Gastroesophageal sphincter (tissue), 4 donors: ENCODE data around the gene ATP6V0C. TPM values are rescaled to one million over a fixed set of nuclear protein-coding genes. Genes with fewer than 3 reads are reported as not detected.
A peak's percentile ranks its signal among the peaks of the same experiment; 100 is the strongest.

ENCODE experiments used
- ATAC-seq: fragments of 150-250 bp; one replicate; pipeline ENCODE4 v1.9.1; 2016; ENCODE audit warnings: mild to moderate bottlenecking, moderate library complexity
- H3K27ac ChIP-seq, 4 donors: fragments of 200-600 bp; sonication (generic) in 3 of 4; 1 replicate in 3 of 4; 2 replicates in 1 of 4; pipeline ENCODE4 v1.5.1; 2016 to 2019
- H3K27me3 ChIP-seq: fragments of 200-600 bp; sonication (generic); one replicate; pipeline ENCODE4 v1.5.1; 2019
- H3K36me3 ChIP-seq, 2 donors: fragments of 200-600 bp; sonication (generic); one replicate each; pipeline ENCODE4 v1.5.1; 2019; ENCODE audit warnings: control low read depth in 1 of 2
- H3K4me1 ChIP-seq, 3 donors: fragments of 200-600 bp; sonication (generic); 1 replicate in 2 of 3; 2 replicates in 1 of 3; pipeline ENCODE4 v1.5.1; 2016 to 2019; ENCODE audit warnings: control low read depth in 2 of 3
- H3K4me3 ChIP-seq, 2 donors: fragments of 200-600 bp; sonication (generic); one replicate each; pipeline ENCODE4 v1.5.1; 2019; ENCODE audit warnings: mild to moderate bottlenecking in 1 of 2, moderate library complexity in 1 of 2
- H3K9me3 ChIP-seq, 3 donors: fragments of 200-600 bp; sonication (generic); one replicate each; pipeline ENCODE4 v1.5.1; 2017 to 2019; ENCODE audit warnings: control low read depth in 2 of 3
- CTCF ChIP-seq, 4 experiments: fragments of 200-600 bp in 2 of 4; fragments of 450-650 bp in 2 of 4; sonication (generic) in 1 of 4; IDR thresholded peaks; one replicate each; pipeline ENCODE4 v1.5.1; 2017 to 2019; ENCODE audit warnings: antibody characterized with exemption in 4 of 4, mild to moderate bottlenecking in 2 of 4, moderate library complexity in 2 of 4
- EP300 ChIP-seq: sonication (generic); formaldehyde crosslinking; IDR thresholded peaks from one replicate; pipeline ENCODE4 v1.6.1; 2017; ENCODE audit warnings: antibody characterized with exemption, mild to moderate bottlenecking
- POLR2A ChIP-seq, 2 donors: fragments of 450-650 bp; IDR thresholded peaks; one replicate each; pipeline ENCODE4 v1.6.1; 2017; ENCODE audit warnings: antibody characterized with exemption in 2 of 2, mild to moderate bottlenecking in 2 of 2, moderate library complexity in 1 of 2
- POLR2AphosphoS5 ChIP-seq: sonication (generic); formaldehyde crosslinking; IDR thresholded peaks from one replicate; pipeline ENCODE4 v1.6.1; 2017; ENCODE audit warnings: antibody characterized with exemption
- WGBS, 2 donors: methylation state at CpG; one replicate each; pipeline ENCODE4 v1.1.5; 2018; ENCODE audit warnings: low coverage in 1 of 2; 5-methylcytosine and 5-hydroxymethylcytosine counted together
- total RNA-seq, 4 donors: library from RNA; depleted of rRNA; stranded (reverse); fragments of >200 nt; gene quantifications; one replicate each; pipeline ENCODE4 v1.1.0, GENCODE V29; 2016

ATP6V0C gene
- total RNA-seq, 4 donors from 2014 or later, result 37.5 to 62.2 (median 50.9) TPM

DNA sequence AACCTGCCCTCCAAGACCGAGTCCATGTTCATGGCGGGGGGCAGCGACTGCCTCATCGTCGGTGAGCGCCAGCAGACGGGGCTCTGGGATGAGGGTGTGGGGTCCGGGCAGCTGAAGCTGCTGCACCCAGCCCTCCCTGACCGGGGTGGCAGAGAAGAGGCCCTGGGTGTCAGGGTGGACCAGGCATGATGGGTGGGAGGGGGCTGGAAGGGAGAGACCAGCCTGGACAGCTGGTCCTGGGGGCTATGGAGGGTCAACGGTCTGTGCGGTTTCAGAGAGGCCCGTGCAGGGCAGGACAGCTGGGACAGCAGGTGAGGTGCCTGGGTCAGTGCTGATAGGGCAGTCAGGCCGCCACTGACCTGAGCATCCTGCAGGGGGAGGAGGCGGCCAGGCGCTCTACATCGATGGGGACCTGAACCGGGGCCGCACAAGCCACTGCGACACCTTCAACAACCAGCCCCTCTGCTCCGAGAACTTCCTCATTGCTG lies 13.3 kb upstream of the ATP6V0C start:
- no peak for TF ChIP-seq POLR2A (IDR thresholded peaks at IDR 0.05)
- H3K4me3 ChIP-seq, result no peak overlapping the region
- H3K4me1 ChIP-seq, result peaks cover 0 to 53% (median 26%) of the 10 kb centered on the region in 3 donors
- WGBS, 2 donors, result 100% methylated on average over 1 of the region's 20 CpGs; no CpG with 5 or more reads in 1 of the 2 donors
- no peak for ATAC-seq
- H3K27ac ChIP-seq, result no peak overlapping the region
- no peaks in the 10 kb centered on the region for H3K9me3 ChIP-seq
- no peaks in the 10 kb centered on the region for H3K27me3 ChIP-seq
- H3K36me3 ChIP-seq, result peaks cover 0 to 46% of the 10 kb centered on the region in 2 donors

GRCh38 chr16:2500918-2501750 lies 12.6 kb upstream of the ATP6V0C start:
- peaks cover 0 to 53% (median 26%) of the 10 kb centered on the region in 3 donors for H3K4me1 ChIP-seq
- H3K36me3 ChIP-seq, result peaks cover 0 to 42% of the 10 kb centered on the region in 2 donors
- WGBS, 2 donors, result no CpG with 5 or more reads among the region's 23 CpGs
- ATAC-seq, result peak; percentile 92
- H3K9me3 ChIP-seq, result no peaks in the 10 kb centered on the region
- peak overlapping the region in 3 of 4 donors; percentile 51 to 68 (median 58) for H3K27ac ChIP-seq
- TF ChIP-seq CTCF (IDR thresholded peaks at IDR 0.05) (peak in 3 of 4 experiments; percentile 97 to 100 (median 98)), POLR2AphosphoS5 (no peak)
- no peaks in the 10 kb centered on the region for H3K27me3 ChIP-seq
- peak overlapping the region in 1 of 2 donors; percentile 45 for H3K4me3 ChIP-seq

- TF ChIP-seq POLR2A (IDR thresholded peaks at IDR 0.05) (no peak), POLR2AphosphoS5 (no peak), EP300 (no peak), CTCF (IDR thresholded peaks at IDR 0.05) (no peak)
- peaks cover 0 to 36% of the 10 kb centered on the region in 2 donors for H3K36me3 ChIP-seq
- H3K4me3 ChIP-seq, result peak overlapping the region in 1 of 2 donors; percentile 45
- 57% methylated on average over 3 of the region's 18 CpGs; no CpG with 5 or more reads in 1 of the 2 donors for WGBS, 2 donors
- H3K27ac ChIP-seq, result peak overlapping the region in 3 of 4 donors; percentile 30 to 68 (median 58)
- H3K9me3 ChIP-seq, result no peaks in the 10 kb centered on the region
- no peak for ATAC-seq
- H3K4me1 ChIP-seq, result peaks cover 0 to 47% (median 25%) of the 10 kb centered on the region in 3 donors
- no peaks in the 10 kb centered on the region for H3K27me3 ChIP-seq
These were observed 11.5 kb upstream of the ATP6V0C start for GRCh38 chr16:2501946-2502895.

DNA sequence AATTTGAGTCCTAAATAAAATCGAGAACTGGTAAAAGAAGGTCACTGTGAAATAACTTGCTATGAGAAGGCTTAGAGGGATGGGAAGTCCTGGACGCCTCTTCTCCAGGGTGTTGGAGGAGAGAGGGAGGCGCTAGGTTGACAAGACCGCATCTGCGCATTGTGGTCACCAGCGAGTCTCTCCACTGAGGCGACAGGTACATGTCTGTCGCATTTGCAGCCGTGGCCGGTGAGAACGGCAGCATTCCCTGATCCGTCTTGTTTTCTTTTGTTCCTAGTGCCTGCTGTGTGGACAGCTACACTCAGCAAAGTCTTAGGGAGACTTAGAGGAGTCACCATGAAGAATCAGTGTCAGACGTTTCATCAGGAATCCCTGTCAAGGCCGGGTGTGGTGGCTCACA lies 8.1 kb upstream of the ATP6V0C start:
- Histone ChIP-seq H3K9me3 (no peaks in the 10 kb centered on the region), H3K4me3 (no peak overlapping the region), H3K27ac (no peak overlapping the region), H3K36me3 (peaks cover 0 to 7% of the 10 kb centered on the region in 2 donors), H3K4me1 (peaks cover 0 to 25% (median 11%) of the 10 kb centered on the region in 3 donors), H3K27me3 (no peaks in the 10 kb centered on the region)
- ATAC-seq, result no peak
- 86 to 100% methylated on average over 1 to 13 of the region's 14 CpGs for WGBS, 2 donors
- TF ChIP-seq POLR2A (IDR thresholded peaks at IDR 0.05) (no peak), CTCF (IDR thresholded peaks at IDR 0.05) (no peak), POLR2AphosphoS5 (no peak), EP300 (no peak)
